Measurements from ENCODE around the gene SPSB4. TPM values are rescaled to one million over a fixed set of nuclear protein-coding genes. Genes with fewer than 3 reads are reported as not detected.
A peak's percentile ranks its signal among the peaks of the same experiment; 100 is the strongest.
"Not testable (repeated sequence)": the region's sequence is repeated elsewhere in the genome, so short reads cannot be mapped to it uniquely, and the experiment has no call there.

The SPSB4 gene
- 3.8 TPM for total RNA-seq

GRCh38 chr3:141050576-141051442 lies at the start of gene SPSB4:
SPSB4 (plus strand) TSS chr3:141051347; CDS start chr3:141066105, 14,758 bp downstream.
- peak; percentile 70 for DNase-seq

DNA sequence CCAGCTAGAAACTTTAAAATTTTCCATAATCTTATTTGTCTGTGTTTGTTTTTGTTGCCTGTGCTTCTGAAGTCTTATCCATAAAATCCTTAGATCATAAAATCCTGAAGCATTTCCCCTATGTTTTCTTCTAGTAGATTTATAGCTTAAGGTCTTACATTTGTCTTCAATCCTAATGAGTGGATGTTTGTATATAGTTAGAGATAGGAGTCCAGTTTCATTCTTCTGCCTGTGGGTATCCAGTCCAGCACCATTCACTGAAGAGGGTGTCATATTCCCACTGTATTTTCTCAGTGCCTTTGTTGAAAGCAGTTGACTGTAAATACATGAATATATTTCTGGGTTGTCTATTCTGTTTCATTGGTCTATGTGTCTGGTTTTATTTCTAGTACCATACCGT lies 44.8 kb upstream of the SPSB4 start:
- no peak for DNase-seq

GRCh38 chr3:141009496-141009895 lies 41.7 kb upstream of the SPSB4 start:
- no peak for DNase-seq

DNA sequence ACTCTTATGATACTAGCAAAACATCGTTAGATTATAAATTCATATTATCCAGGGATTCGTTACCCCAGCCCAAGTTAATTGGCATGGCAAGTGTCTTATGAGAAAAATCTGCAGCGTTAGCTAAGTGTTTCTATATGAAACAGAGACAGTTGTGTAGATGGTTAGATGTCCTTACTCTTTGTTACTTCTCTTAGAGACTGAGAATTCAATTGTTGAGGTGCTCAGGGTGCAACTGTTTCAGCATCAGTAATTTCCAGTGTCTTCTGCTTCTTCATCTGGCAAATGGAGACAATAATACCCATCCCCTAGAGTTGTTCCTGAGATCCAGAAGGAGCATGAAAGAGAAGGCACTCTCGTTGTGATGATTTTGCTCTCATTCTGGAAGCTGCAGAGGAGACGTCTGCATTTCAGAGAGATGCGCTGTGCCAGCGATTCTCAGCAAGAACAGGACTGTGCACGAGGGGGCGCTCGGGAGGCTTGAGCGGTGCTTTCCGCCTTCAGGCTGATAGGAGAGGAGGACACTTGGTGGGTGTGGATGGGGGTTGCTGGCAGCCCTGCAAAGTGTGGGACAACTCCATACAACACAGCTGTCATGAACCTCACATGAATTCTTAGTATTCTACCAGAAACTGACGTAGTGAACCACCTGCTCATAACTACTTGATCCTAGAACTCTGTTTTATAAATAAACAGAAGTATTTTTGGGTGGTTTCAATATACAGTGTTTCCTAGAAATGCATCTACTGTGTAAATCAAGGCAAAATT lies 39.7 kb upstream of the SPSB4 start:
- peak; percentile 62 for DNase-seq

GRCh38 chr3:141011997-141012262 lies 39.2 kb upstream of the SPSB4 start:
- no peak for DNase-seq

- no peak for DNase-seq
These were observed 38.6 kb upstream of the SPSB4 start for GRCh38 chr3:141012571-141012970.

GRCh38 chr3:141015481-141015880 lies 35.7 kb upstream of the SPSB4 start:
- DNase-seq, result no peak

DNA sequence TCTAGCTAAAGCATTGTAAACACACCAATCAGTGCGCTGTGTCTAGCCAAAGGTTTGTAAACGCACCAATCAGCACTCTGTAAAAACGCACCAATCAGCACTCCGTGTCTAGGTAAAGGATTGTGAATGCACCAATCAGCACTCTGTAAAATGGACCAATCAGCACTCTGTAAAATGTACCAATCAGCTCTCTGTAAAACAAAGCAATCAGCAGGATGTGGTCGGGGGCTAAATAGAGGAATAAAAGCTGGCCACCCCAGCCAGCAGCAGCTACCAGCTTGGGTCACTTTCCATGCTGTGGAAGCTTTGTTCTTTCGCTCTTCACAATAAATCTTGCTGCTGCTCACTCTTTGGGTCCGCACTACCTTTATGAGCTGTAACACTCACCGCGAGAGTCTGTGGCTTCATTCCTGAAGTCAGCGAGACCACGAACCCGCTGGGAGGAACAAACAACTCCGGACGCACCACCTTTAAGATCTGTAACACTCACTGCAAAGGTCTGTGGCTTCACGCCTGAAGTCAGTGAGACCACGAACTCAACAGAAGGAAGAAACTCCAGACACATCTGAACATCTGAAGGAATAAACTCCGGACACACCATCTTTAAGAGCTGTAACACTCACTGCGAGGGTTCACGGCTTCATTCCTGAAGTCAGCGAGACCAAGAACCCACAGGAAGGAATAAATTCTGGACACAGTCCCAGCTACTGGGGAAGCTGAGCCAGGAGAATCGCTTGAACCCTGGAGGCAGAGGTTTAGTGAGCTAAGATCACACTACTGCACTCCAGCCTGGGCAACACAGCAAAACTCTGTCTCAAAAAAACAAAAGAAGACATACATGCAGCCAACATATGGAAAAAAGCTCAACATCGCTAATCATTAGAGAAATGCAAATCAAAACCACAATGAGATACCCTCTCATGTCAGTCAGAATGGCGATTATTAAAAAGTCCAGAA lies 33.5 kb upstream of the SPSB4 start:
- not testable (repeated sequence) for DNase-seq

DNA sequence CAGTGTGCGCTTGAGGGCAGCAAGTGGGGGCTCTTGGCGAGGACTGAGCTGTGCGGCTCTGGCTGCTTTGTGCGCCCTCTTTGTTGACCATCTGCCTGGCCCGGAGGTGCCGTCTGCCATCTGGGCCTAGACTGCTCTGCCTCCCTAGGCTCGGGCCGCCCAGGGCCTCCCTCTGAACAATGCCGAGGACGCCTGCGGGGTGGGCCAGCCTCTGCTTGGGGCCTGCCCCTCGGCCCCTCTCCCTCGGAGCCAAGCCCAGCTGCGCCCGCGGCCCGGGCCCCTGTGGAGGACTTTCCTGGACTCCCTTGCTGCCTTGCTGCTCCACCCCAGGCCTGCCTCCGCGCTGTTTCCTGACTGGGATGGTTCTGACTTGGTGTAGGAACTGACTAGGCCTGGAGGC lies 31.9 kb upstream of the SPSB4 start:
- no peak for DNase-seq

GRCh38 chr3:141020143-141020830 lies 30.9 kb upstream of the SPSB4 start:
- DNase-seq, result no peak

DNA sequence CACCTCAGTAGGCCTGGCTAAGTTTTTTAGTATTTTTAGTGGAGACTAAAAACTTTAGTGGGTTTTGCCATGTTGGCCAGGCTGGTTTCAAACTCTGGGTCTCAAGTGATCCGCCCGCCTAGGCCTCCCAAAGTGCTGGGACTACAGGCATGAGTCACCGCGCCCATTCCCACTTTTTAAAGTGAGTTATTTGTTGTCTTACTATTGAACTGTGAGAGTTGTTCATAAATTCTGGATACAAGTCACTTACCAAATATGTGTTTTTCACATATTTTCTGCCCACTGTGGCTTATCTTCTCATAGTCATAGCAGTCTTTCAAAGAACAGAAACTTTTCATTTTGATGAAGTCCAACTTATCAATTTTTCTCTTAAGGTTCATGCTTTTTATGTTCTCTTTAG lies 29.9 kb upstream of the SPSB4 start:
- no peak for DNase-seq

- DNase-seq, result no peak
These were observed 20.9 kb upstream of the SPSB4 start for GRCh38 chr3:141030296-141030695.

DNA sequence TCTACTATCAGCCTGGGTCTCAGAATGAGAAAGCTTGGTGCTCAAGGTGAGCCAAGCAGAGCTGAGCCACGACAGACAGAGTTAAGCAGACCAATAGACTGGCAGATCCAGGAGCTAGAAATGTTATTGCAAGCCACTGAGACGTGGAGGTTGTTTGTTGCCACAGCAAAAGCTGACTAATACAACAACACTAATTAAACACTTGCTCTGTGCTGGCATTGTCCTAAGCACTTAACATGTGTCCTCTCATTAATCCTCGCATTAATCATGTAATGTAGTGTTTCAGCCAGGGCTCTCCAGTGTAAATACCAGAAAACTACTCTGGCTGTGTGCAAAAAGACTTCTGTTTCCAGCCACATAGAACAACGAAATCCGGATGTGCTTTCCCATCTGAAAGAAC lies 11.6 kb upstream of the SPSB4 start:
- no peak for DNase-seq

DNA sequence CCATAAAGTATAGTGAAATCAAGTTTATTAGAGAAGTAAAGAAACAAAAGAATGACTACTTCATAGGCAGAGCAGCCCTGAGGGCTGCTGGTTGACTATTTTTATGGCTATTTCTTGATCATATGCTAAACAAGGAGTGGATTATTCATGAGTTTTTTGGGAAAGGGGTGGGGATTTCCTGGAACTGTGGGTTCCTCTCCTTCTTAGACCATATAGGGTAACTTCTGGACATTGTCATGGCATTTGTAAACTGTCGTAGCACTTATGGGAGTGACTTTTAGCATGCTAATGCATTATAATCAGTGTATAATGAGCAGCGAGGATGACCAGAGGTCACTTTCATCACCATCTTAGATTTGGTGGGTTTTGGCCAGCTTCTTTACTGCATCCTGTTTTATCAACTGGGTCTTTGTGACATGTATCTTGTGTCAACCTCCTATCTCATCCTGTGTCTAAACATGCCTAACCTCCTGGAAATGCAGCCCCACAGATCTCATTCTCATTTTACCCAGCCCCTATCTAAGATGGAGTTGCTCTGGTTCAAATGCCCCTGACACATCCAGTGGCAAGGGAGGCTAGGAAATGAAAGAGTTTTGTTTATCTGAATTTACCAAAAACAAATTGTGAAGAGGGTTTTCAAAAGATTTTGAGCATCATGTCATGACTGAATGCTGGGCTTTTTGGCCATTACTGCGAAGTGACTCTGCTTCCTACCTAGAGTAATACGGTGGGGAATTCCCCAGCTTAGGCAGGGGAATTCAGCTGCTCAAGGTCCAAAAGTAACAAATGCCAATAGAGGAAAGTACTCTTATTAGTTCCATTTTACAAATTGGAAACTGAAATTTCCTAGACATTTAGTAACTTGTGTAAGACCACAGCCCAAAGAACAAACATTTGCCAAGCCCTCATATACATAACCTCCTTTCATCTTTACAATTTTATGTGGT lies 6.2 kb upstream of the SPSB4 start:
- DNase-seq, result no peak

DNA sequence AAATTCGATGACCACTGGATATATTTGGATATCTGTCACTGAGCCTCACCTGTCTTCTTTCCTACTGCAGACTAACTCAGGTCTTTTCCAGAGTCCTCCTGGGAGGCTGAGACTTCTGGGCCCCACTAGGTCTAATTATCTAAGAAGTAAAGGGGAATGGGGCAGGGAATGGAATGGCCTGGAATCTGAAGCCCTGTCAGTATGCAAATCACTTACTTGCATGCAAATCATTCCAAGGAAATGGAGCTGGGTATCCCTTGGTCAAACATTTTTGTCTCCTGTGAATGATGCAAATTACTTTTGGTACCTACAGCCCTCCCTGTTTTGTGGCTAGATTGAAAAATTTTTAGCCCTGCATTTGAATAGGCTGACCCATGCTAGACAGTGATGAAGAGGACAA lies 5.3 kb upstream of the SPSB4 start:
- DNase-seq, result no peak

DNA sequence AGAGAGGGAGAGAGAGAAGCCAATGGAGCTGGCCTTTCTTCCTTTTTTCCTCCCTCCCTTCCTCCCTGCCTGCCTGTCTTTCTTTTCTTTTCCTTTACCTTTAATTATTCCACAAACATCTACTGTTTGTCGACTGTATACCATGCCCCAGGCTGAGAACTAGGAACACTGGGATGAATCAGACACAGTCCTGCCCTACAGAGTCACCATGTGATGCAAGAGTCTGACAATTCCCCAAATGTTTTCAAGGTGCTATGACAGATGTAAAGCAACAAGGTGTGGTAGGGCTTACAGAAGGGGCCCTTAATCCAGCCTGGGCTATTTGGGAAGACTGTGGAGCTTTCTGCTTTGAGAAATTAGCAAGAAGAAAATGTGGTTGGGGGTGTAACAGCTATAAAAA lies 4.0 kb upstream of the SPSB4 start:
- DNase-seq, result no peak

DNA sequence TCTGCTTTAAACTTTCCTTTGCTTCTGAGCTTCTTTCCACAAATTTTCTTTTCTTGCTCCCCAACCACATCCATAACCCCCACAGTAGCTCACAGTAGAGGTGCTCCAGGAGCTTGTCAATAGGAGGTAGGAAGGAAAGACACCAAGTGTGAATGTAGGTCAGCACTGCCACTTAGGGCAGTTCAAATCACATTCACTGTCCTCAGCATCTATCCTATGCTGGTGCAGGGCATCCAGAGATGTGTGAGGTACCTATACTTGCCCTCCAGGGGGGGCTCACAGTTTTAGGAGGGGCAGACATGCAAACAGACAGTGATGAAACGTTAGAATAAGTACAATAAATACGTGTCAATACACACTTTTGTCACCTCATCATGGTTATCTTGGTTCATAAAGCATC lies 1.5 kb upstream of the SPSB4 start:
- no peak for DNase-seq

DNA sequence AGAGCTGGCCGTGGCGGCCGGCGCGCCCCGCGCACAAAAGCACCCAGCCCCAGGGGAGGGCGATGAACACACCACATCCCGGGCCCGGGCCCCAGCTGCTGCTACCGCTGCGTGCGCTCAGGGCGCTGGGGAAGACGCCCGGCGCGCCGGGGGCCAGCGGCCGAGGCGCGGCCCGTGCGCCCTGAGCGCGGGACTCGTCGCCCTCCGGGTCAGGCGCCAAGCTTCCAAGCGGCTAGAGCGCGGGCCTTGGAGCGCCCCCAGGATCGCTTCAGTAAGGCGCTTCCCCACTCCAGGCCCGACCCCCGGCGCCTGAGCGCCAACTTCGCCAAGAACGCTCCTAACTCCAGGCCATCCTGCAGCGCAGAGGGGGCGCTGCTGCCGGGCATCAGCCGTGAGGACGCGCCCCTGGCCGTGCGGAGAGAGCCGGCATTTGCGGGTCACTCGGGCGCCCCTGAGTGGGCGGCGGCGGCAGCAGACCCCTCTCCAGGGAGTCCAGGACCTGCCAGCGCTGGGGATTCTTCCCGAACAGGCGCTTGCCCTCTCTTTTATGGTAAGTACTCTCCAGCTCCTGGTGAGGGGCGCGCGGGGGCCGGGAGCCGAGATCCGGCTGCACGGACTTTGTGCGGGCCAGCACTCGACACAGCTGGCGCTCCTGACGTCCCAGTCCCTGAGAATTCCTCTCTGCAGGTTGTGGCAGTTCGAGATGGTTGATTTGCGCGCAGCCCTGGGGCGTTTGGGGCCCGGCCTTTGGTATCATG lies 475 bp downstream of the SPSB4 start:
- DNase-seq, result no peak

DNA sequence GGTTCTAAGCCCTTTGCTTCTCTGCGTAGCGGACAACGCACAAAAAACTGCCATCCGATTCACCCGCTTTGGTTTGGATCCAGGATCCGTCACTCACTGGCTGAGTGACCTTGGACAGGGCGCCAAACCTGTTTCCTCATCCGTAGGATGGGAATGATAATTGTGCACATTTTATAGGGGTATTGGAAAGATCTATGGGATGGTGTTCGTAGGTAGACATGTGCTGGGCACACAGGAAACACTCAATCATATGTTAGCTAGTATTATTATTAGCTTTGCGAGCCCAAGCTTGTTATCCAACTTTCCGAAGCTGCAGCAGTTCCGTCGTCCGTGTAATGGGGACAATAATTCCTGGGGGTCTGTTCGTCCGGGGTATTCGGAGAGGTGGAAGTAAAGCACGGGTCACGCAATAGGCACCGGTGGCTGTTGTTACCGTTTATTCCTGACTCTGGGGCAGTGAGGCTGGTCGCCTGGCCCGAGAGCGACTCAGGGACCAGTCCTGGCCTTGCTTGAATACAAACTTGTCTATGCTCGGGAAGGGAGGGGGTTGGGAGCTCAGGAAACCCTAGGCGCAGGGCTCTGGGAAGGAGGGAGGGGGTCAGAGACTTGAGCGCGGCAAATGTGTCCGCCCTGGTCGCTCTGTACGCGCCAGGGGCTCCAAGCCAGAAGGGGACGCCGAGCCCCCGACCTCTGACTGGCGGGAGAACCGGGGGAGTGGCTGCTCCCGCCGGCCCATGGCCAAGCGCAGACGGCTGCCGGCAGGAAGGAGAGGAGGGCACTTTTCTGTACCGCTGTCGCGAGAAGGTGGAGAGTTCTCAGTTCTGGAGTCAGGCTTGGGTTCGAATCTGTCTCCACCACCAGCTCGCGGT lies 1.3 kb downstream of the SPSB4 start:
- peak; percentile 22 for DNase-seq

All from skin of body (tissue), 2 donors.